GM23338 (cell line): ENCODE measurements around the gene NPB. TPM values are rescaled to one million over a fixed set of nuclear protein-coding genes. Genes with fewer than 3 reads are reported as not detected.

Experiments
- ATAC-seq: fragments of 200-7000 bp; cut with Tn5 transposase; 3 replicates; pipeline ENCODE4 v1.9.1; 2020
- DNase-seq: peaks from one replicate; pipeline ENCODE4 v3.0.0-alpha.2; 2015; ENCODE audit warnings: low spot score
- H2AFZ ChIP-seq: fragments of 200-600 bp; sonication (generic); 2 replicates; pipeline ENCODE4 v1.8.0; 2016; ENCODE audit warnings: antibody characterized with exemption, mild to moderate bottlenecking, moderate library complexity
- H3F3A ChIP-seq: fragments of 200-600 bp; sonication (generic); replicated peaks from 2 replicates; pipeline ENCODE4 v1.8.0; 2017; ENCODE audit warnings: antibody characterized with exemption, mixed run types, low read depth
- H3K27ac ChIP-seq: fragments of 200-600 bp; sonication (generic); 2 replicates; pipeline ENCODE4 v1.6.1; 2016; ENCODE audit warnings: low read depth
- H3K27me3 ChIP-seq: fragments of 200-600 bp; sonication (generic); 2 replicates; pipeline ENCODE4 v1.8.0; 2016; ENCODE audit warnings: mild to moderate bottlenecking, mixed run types, moderate library complexity; ENCODE audit not compliant: insufficient read depth
- H3K36me3 ChIP-seq: fragments of 200-600 bp; sonication (generic); 2 replicates; pipeline ENCODE4 v1.8.0; 2016; ENCODE audit warnings: mild to moderate bottlenecking; ENCODE audit not compliant: insufficient read depth
- H3K4me1 ChIP-seq: fragments of 200-600 bp; sonication (generic); 2 replicates; pipeline ENCODE4 v1.8.0; 2016; ENCODE audit warnings: mild to moderate bottlenecking, moderate library complexity; ENCODE audit not compliant: insufficient read depth
- H3K4me2 ChIP-seq: fragments of 200-600 bp; sonication (generic); 2 replicates; pipeline ENCODE4 v1.7.1; 2017; ENCODE audit warnings: mixed run types
- H3K4me3 ChIP-seq: fragments of 200-600 bp; sonication (generic); 2 replicates; pipeline ENCODE4 v1.6.1; 2016; ENCODE audit warnings: mixed run types
- H3K79me2 ChIP-seq: fragments of 200-600 bp; sonication (generic); replicated peaks from 2 replicates; pipeline ENCODE4 v1.8.0; 2017; ENCODE audit warnings: mild to moderate bottlenecking; ENCODE audit not compliant: insufficient read depth
- H3K9me2 ChIP-seq: fragments of 200-600 bp; sonication (generic); 2 replicates; pipeline ENCODE4 v1.8.0; 2017; ENCODE audit not compliant: insufficient read depth
- H4K20me1 ChIP-seq: fragments of 200-600 bp; sonication (generic); replicated peaks from 2 replicates; pipeline ENCODE4 v1.8.0; 2017; ENCODE audit warnings: mild to moderate bottlenecking; ENCODE audit not compliant: insufficient read depth
- H3K27ac Mint-ChIP-seq: 2 replicates; pipeline ENCODE4 v1.8.0; 2020; ENCODE audit warnings: inconsistent platforms, mild to moderate bottlenecking, moderate library complexity, mixed read lengths
- H3K27me3 Mint-ChIP-seq: 3 replicates; pipeline ENCODE4 v1.8.0; 2022; ENCODE audit warnings: low read depth, mild to moderate bottlenecking, moderate library complexity, mixed read lengths, inconsistent platforms; ENCODE audit not compliant: insufficient read depth, poor library complexity
- H3K36me3 Mint-ChIP-seq: 3 replicates; pipeline ENCODE4 v1.8.0; 2021; ENCODE audit warnings: low read depth, mild to moderate bottlenecking, inconsistent platforms, moderate library complexity, mixed read lengths
- H3K4me1 Mint-ChIP-seq: 3 replicates; pipeline ENCODE4 v1.8.0; 2020; ENCODE audit warnings: mild to moderate bottlenecking, inconsistent platforms, mixed read lengths
- H3K4me3 Mint-ChIP-seq: 3 replicates; pipeline ENCODE4 v1.8.0; 2021; ENCODE audit warnings: moderate library complexity, mild to moderate bottlenecking, inconsistent platforms, mixed read lengths
- H3K9me3 Mint-ChIP-seq: 3 replicates; pipeline ENCODE4 v1.8.0; 2020; ENCODE audit warnings: moderate library complexity, mild to moderate bottlenecking, inconsistent platforms, mixed read lengths
- CREB1 ChIP-seq: fragments of 250-450 bp; sonication (Bioruptor Pico); IDR thresholded peaks from 2 replicates; pipeline ENCODE4 v1.5.0; 2020; ENCODE audit warnings: low read depth, mild to moderate bottlenecking, moderate library complexity
- CTCF ChIP-seq, 2 experiments: fragments of 200-600 bp in 1 of 2; sonication (generic) in 1 of 2; conservative IDR thresholded peaks; 2 replicates each; pipeline versions ENCODE4 v1.5.1 to v1.6.1; 2016 to 2017; ENCODE audit warnings: antibody characterized with exemption in 2 of 2, low read depth in 2 of 2, mild to moderate bottlenecking in 2 of 2, moderate library complexity in 1 of 2
- ETS1 ChIP-seq: IDR thresholded peaks from 2 replicates; pipeline ENCODE4 v1.6.1; 2016; ENCODE audit warnings: antibody characterized with exemption
- EZH2 ChIP-seq: fragments of 200-600 bp; sonication (generic); IDR thresholded peaks from one replicate; pipeline ENCODE4 v1.8.0; 2017; ENCODE audit warnings: antibody characterized with exemption, mild to moderate bottlenecking, low read depth; ENCODE audit not compliant: unreplicated experiment
- EZH2phosphoT487 ChIP-seq: fragments of 200-600 bp; sonication (generic); IDR thresholded peaks from one replicate; pipeline ENCODE4 v1.8.1; 2018; ENCODE audit warnings: antibody characterized with exemption; ENCODE audit not compliant: unreplicated experiment
- JUNB ChIP-seq: IDR thresholded peaks from one replicate; pipeline ENCODE4 v1.6.1; 2016; ENCODE audit warnings: antibody characterized with exemption; ENCODE audit not compliant: unreplicated experiment
- NANOG ChIP-seq: IDR thresholded peaks from 2 replicates; pipeline ENCODE4 v1.6.1; 2016; ENCODE audit warnings: antibody characterized with exemption, borderline replicate concordance
- POLR2AphosphoS5 ChIP-seq: IDR thresholded peaks from 2 replicates; pipeline ENCODE4 v1.6.1; 2016; ENCODE audit warnings: antibody characterized with exemption, low read depth
- REST ChIP-seq: IDR thresholded peaks from one replicate; pipeline ENCODE4 v1.6.1; 2018; ENCODE audit warnings: antibody characterized with exemption; ENCODE audit not compliant: unreplicated experiment
- ZNF114 ChIP-seq: fragments of 250-450 bp; sonication (Bioruptor Pico); IDR thresholded peaks from 2 replicates; pipeline ENCODE4 v1.5.0; 2020; ENCODE audit warnings: mild to moderate bottlenecking, moderate library complexity
- ZNF331 ChIP-seq: fragments of 250-450 bp; sonication (Bioruptor Pico); IDR thresholded peaks from 2 replicates; pipeline ENCODE4 v1.5.0; 2020; ENCODE audit warnings: low read depth, mild to moderate bottlenecking, moderate library complexity
- polyA plus RNA-seq: library from polyadenylated mRNA; unstranded; fragments of >200 nt; fragmentation: Nextera tagmentation; extraction: Ambion mirVana; gene quantifications from 2 replicates; pipeline ENCODE4 v1.2.1, GENCODE V29; 2016
- total RNA-seq: library from RNA; depleted of rRNA; stranded (reverse); fragments of >200 nt; shearing (Covaris generic); gene quantifications from 2 replicates; pipeline ENCODE4 v1.2.3, GENCODE V29; 2014

The NPB gene
- total and polyA plus RNA-seq, 2 experiments from 2014 or later: 3.6 to 3.8 TPM

GRCh38 chr17:81928544-81929252 is 26.7 kb downstream of the NPB start (continued):
- TF ChIP-seq CTCF (conservative IDR thresholded peaks at IDR 0.05; ENCODE audit: low read depth in 2 of 2): no peak
- TF ChIP-seq REST: no peak
- no peak for TF ChIP-seq EZH2phosphoT487
- TF ChIP-seq EZH2: no peak
- no peak for TF ChIP-seq ETS1
- TF ChIP-seq POLR2AphosphoS5: no peak
- no peak for TF ChIP-seq ZNF114 (CRISPR knock-in tag)
- TF ChIP-seq CREB1 (CRISPR knock-in tag): no peak

GRCh38 chr17:81929253-81930141 is 27.5 kb downstream of the NPB start:
- Mint-ChIP-seq H3K36me3 (peaks cover 20% of the 10 kb centered on the region), H3K4me3 (peak overlapping the region; percentile 72), H3K27me3 (peaks cover 28% of the 10 kb centered on the region), H3K27ac (no peak overlapping the region), H3K9me3 (no peaks in the 10 kb centered on the region), H3K4me1 (peaks cover 20% of the 10 kb centered on the region)
- DNase-seq (peak; percentile 29), ATAC-seq (no peak)
- Histone ChIP-seq H3K9me2 (no peaks in the 10 kb centered on the region), H2AFZ (no peak overlapping the region), H3K27ac (no peak overlapping the region), H3K4me2 (peak overlapping the region; percentile 94), H3K27me3 (peaks cover 10% of the 10 kb centered on the region; the same call in 1 of the 2 replicates), H3K36me3 (no peaks in the 10 kb centered on the region), H4K20me1 (peaks cover 4% of the 10 kb centered on the region), H3K4me1 (peaks cover 16% of the 10 kb centered on the region; the same call in 1 of the 2 replicates), H3K4me3 (peak overlapping the region; percentile 79; the same call in 1 of the 2 replicates), H3F3A (peaks cover 21% of the 10 kb centered on the region), H3K79me2 (peaks cover 26% of the 10 kb centered on the region)
- no peak for TF ChIP-seq CTCF (conservative IDR thresholded peaks at IDR 0.05; ENCODE audit: low read depth in 2 of 2)
- TF ChIP-seq NANOG: no peak
- no peak for TF ChIP-seq JUNB
- TF ChIP-seq ZNF114 (CRISPR knock-in tag): no peak
- TF ChIP-seq EZH2: no peak
- no peak for TF ChIP-seq ZNF331 (CRISPR knock-in tag)
